Fibroblast of villous mesenchyme (primary cell): ENCODE results near the gene MRPS27. TPM values are rescaled to one million over a fixed set of nuclear protein-coding genes. Genes with fewer than 3 reads are reported as not detected.

Source experiments
- DNase-seq: peaks from one replicate; pipeline ENCODE4 v3.0.0-alpha.2; 2010; ENCODE audit warnings: low read depth
- H3K4me3 ChIP-seq: 2 replicates; pipeline ENCODE4 v1.5.1; 2011; ENCODE audit warnings: low read depth, mild to moderate bottlenecking, low read length
- total RNA-seq: library from RNA; depleted of rRNA; stranded (reverse); fragments of >200 nt; gene quantifications from 2 replicates; pipeline ENCODE4 v1.2.3, GENCODE V29; 2012
- TF ChIP-seq, protein P1 (sequence below): IDR thresholded peaks from 2 replicates; pipeline ENCODE4 v1.5.1; 2012; ENCODE audit warnings: low read depth, mild to moderate bottlenecking, low read length; ENCODE audit not compliant: insufficient read depth

Gene MRPS27
- total RNA-seq, 1 donor, result 88.5 TPM

DNA sequence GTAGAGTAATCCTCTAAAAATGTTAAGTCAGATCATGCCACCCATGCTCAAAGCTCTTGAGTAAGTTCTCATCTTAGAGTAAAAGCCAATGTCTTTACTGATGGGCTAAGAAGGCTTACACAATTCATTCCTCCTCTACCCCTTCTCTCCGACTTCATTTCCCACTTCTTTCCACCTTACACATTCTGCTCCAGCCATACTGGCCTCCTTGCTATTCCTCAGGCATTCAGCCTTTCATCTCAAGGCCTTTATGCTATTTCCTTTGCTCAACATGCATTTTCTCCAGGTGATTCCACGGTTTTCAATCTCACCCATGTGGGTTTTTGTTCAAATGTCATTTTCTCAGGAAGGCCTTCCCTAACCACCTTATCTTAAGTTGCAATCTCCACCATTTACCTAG lies 107.9 kb downstream of the MRPS27 start:
- no peak for DNase-seq
- TF ChIP-seq, protein P1, sequence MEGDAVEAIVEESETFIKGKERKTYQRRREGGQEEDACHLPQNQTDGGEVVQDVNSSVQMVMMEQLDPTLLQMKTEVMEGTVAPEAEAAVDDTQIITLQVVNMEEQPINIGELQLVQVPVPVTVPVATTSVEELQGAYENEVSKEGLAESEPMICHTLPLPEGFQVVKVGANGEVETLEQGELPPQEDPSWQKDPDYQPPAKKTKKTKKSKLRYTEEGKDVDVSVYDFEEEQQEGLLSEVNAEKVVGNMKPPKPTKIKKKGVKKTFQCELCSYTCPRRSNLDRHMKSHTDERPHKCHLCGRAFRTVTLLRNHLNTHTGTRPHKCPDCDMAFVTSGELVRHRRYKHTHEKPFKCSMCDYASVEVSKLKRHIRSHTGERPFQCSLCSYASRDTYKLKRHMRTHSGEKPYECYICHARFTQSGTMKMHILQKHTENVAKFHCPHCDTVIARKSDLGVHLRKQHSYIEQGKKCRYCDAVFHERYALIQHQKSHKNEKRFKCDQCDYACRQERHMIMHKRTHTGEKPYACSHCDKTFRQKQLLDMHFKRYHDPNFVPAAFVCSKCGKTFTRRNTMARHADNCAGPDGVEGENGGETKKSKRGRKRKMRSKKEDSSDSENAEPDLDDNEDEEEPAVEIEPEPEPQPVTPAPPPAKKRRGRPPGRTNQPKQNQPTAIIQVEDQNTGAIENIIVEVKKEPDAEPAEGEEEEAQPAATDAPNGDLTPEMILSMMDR, result no peak
- H3K4me3 ChIP-seq, result no peak overlapping the region

DNA sequence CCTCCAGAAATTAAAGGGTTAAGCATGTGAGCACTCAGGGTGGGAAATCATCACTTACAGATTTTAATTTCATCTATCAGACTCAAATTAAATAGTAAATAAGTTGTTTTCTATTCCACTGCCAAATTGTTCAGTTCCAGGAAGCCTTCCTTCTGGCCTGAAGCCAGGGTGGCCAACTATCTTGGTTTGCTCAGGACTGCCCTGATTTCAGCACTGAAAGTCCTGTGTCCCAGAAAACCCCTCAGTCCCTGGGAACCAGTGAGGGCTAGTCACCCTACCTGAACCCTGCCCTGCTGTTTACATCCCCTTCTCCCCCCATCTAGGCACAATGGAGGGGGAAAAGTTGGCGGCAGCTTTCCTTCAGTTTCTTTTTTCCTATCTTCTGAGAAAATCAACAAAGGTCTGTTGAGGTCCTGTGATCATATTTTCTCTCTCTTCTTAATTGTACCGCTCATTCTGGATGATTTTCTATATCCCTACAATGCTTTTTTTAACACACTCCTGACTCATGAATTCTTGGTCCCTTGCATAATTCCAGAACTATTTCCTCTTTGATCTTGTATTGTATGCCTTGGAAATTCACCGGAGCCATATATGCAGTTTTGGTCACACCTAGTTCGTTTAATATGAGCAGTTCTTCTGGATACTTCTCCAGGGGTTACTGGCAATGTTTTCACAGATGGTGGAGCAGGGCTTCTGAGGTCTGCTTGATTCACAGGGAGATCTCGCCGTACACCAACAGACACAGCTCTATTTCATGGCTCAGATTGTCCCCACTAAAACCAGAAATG lies 109.0 kb downstream of the MRPS27 start:
- H3K4me3 ChIP-seq, result no peak overlapping the region
- TF ChIP-seq, protein P1, result no peak
- peak; percentile 72 for DNase-seq

DNA sequence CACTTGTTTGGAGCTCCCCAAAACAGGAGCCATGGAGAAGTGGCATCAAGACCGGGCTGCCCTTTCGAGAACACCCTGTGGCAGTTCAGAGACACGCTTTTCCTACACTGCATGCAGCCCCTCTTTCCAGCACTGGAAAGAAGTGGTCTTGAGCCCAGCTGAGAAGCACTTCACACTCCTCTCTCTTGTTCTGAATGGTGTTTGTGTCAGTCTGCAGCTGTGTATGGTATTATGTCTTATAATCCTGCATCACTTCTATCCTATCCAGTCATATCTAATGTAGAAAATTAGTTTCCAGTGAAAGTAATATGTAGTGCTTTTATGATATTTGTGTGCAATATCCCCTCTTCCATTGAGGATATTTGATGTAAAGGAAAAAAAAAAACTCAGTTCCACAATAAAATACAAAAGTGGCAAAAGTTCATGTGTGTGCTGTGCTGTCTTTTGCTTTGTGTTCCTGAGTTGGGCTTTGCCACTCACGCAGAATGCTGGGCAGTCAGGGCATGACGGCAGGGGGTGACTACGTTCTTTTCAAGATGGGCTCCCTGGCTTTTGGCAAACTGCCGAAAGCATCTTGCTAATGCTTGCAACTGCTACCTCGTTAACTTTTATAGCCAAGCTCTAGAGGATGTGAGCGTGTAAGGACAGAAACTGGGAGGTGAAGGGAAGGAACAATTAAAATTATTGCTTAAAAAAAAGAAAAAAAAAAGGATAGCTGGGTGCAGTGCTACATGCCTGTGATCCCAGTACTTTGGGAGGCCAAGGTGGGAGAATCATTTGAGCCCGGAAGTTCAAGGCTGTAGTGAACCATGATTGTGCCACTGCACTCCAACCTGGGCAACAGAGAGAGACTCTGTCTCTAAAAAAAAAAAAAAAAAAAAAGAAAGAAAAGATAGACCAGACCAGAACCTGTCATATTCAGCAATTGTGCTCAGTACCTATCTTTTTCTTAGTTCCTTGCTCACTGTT lies 110.6 kb downstream of the MRPS27 start:
- no peak overlapping the region for H3K4me3 ChIP-seq
- TF ChIP-seq, protein P1, result no peak
- DNase-seq, result peak; percentile 78

DNA sequence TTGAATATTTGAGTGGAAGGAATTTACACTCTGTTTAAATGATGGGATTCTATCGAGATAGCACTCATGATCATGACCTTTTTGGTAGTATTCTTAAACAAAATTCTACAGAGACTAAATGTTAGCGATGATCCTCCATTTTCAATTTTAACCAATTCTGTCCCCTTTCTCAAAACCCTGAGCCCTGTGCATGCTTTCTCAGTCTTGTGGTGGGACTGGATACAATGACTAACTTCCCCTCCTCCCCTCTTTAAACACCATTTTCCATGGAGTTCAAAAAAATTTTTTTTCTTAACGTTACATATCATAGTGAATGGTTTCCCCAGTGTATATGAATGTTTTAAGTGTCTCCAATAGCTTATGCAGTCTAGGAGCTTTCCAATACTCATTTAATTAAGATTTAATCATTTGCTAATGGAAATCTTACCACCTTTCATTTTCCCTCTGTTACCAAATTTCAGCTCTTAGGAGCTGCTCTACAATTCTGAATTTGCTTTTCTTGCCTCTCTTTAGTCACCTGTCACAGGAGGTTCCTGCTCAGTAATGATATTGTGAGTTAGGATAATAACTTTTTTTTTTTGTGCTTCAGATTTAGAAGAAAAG lies 111.6 kb downstream of the MRPS27 start:
- TF ChIP-seq, protein P1, result no peak
- no peak overlapping the region for H3K4me3 ChIP-seq

DNA sequence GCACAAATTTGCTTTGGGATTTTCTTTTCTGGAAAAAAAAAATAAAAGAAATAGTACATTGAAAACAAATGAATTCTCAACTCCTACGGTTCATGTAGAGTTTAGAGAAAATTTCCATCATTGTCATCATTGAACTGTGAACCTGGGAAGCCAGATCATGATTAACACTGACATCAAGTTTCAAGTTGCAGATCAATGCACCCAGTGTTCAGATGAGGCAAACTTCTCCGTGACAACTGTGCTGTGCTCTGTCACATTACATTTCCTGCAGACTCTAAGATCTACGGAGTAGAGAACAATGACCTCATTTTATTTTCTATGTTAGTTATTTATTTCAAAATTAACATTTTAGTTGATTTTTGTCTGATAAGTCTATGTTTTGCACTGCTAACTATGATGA lies 113.0 kb downstream of the MRPS27 start:
- no peak overlapping the region for H3K4me3 ChIP-seq
- no peak for DNase-seq
- TF ChIP-seq, protein P1, result no peak

More for the DNA sequence above, 111.6 kb downstream of the MRPS27 start:
- DNase-seq, result no peak

DNA sequence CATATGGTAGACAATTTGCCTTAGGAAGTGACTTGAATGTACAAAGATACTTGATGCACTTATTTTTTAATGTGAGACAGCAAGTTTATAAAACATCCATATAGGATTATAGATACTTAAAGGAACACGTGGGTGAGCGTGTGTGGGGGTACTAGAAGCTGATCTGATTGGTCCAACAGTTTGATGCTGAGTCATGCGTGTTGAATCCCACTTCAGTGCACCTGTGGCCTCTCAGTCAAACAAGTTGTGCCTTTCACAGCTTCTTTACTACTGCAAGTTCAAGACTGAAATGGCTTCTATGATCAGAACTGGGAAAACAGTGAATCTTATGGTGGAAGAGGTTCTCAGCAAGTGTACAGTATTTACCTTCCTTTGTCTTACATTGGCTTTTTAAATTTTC lies 113.9 kb downstream of the MRPS27 start:
- DNase-seq, result no peak
- H3K4me3 ChIP-seq, result no peak overlapping the region
- TF ChIP-seq, protein P1, result no peak
